GM12892 (cell line): Measurements from ENCODE around the gene FBLN1.

Experiments
- POLR2A ChIP-seq: IDR thresholded peaks from 2 replicates; pipeline ENCODE4 v1.6.1; 2011; ENCODE audit warnings: low read depth, low read length, control low read depth
- TAF1 ChIP-seq: IDR thresholded peaks from 2 replicates; pipeline ENCODE4 v1.6.1; 2011; ENCODE audit warnings: low read depth, mild to moderate bottlenecking, control low read depth, low read length, borderline replicate concordance

DNA sequence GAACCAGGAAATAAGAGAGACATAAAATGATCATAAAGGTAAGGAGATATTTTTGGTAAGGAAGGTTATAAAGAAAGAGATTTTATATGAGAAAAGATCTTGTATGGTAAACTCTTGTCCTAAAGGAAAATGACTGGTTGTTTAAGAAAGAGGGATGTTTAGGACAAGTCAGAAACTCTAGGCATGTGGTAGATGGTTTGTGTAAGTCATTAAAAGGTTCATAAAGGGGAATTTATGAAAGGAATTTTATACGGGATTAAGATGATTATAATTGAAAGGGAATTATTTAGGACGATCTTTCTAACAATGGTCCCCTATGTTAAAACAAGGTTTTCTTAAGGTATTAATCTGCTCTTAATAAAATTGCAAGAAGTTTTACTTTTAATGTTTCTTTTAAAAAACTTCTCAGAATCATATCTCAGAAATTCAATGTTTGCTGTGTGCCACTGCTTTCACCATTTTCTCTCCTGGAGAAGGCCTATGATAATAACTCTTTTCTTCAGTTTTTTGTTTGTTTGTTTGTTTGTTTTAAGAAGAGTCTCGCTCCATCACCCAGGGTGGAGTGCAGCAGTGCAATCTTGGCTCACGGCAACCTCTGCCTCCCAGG is 13.8 kb upstream of the FBLN1 start:
- TF ChIP-seq POLR2A, result no peak
- no peak for TF ChIP-seq TAF1
